ENCODE data around the gene ERC2.

ERC2 gene

DNA sequence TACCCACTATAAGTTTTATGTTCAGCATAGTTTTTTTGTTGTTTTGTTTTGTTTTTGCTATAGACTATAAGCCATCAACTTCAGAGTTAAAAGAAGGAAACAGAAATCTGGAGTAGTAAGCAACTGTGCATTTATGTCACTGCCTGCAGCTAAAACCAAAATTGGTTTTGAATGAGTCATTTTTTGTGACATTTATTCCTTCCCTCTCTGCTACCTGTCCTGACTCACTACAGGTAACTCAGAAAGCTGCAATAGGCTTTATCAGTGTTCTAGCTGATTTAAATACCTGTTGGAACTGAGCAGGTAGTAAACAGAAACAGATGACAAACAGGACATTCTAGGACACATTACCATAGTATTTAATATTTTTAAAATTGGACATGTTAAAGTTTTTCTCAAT is 587.9 kb downstream of the ERC2 start:
- Histone ChIP-seq H3K4me1 (ENCODE audit: control insufficient read depth in 2 of 2, insufficient read depth in 2 of 2, low read length in 2 of 2) (no peaks in the 10 kb centered on the region), H3K27ac (ENCODE audit: low read depth in 2 of 2, low read length in 2 of 2) (no peak overlapping the region), H3K27me3 (ENCODE audit: control insufficient read depth in 2 of 2, insufficient read depth in 2 of 2, low read length in 2 of 2) (no peaks in the 10 kb centered on the region), H3K9me3 (ENCODE audit: control insufficient read depth in 2 of 2, low read length in 2 of 2) (no peaks in the 10 kb centered on the region), H3K9ac (ENCODE audit: low read depth in 1 of 2, low read length in 2 of 2) (no peak overlapping the region), H3K36me3 (ENCODE audit: control insufficient read depth in 2 of 2, insufficient read depth in 2 of 2, low read length in 2 of 2) (no peaks in the 10 kb centered on the region), H3K4me3 (ENCODE audit: low read length in 2 of 2) (no peak overlapping the region)

DNA sequence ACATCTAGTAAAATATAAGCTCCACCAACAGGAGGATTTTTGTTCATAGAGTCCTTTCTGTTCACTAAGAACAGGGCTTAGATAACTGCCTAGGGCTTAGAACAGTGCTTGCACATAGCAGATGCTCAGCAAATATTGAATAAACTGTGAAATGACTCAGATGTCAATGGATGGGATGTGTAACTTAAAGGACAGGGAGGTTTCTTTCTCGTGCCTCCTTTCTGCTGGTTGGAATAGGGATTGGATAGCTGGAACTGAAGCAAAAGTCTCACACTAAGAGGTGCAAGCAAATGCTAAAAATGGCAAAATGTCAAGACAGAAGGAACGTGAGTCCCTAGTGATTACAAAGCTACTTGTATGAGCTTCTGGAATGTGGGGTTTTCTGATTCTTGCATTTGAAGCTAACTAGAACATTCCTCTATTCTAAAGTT is 588.4 kb downstream of the ERC2 start:
- Histone ChIP-seq H3K9ac (ENCODE audit: low read depth in 1 of 2, low read length in 2 of 2) (no peak overlapping the region), H3K4me1 (ENCODE audit: control insufficient read depth in 2 of 2, insufficient read depth in 2 of 2, low read length in 2 of 2) (no peaks in the 10 kb centered on the region), H3K36me3 (ENCODE audit: control insufficient read depth in 2 of 2, insufficient read depth in 2 of 2, low read length in 2 of 2) (no peaks in the 10 kb centered on the region), H3K27ac (ENCODE audit: low read depth in 2 of 2, low read length in 2 of 2) (no peak overlapping the region), H3K9me3 (ENCODE audit: control insufficient read depth in 2 of 2, low read length in 2 of 2) (no peaks in the 10 kb centered on the region), H3K4me3 (ENCODE audit: low read length in 2 of 2) (no peak overlapping the region), H3K27me3 (ENCODE audit: control insufficient read depth in 2 of 2, insufficient read depth in 2 of 2, low read length in 2 of 2) (no peaks in the 10 kb centered on the region)

DNA sequence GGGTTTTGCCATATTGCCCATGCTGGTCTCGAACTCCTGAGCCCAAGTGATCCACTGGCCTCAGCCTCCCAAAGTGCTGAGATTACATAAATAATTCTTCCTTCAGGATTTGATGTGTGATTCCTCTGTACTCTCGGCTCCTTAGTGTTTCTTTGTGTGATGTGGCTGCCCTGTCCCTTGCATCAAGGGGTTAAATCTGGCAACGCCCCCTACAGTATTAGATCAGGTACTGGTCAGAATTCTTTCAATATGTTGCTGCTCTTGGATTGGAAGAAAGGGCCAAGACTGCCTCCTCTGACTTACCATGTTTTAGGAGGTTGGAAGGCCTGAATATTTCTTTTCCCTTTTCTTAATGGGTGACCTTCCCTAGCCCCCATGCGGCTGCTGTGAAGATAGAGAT is 590.6 kb downstream of the ERC2 start:
- no peak overlapping the region for H3K27ac ChIP-seq (ENCODE audit: low read depth in 2 of 2, low read length in 2 of 2)
- H3K4me3 ChIP-seq (ENCODE audit: low read length in 2 of 2) = no peak overlapping the region
- no peaks in the 10 kb centered on the region for H3K9me3 ChIP-seq (ENCODE audit: control insufficient read depth in 2 of 2, low read length in 2 of 2)
- no peaks in the 10 kb centered on the region for H3K4me1 ChIP-seq (ENCODE audit: control insufficient read depth in 2 of 2, insufficient read depth in 2 of 2, low read length in 2 of 2)
- no peaks in the 10 kb centered on the region for H3K36me3 ChIP-seq (ENCODE audit: control insufficient read depth in 2 of 2, insufficient read depth in 2 of 2, low read length in 2 of 2)
- no peaks in the 10 kb centered on the region for H3K27me3 ChIP-seq (ENCODE audit: control insufficient read depth in 2 of 2, insufficient read depth in 2 of 2, low read length in 2 of 2)
- no peak overlapping the region for H3K9ac ChIP-seq (ENCODE audit: low read depth in 1 of 2, low read length in 2 of 2)

DNA sequence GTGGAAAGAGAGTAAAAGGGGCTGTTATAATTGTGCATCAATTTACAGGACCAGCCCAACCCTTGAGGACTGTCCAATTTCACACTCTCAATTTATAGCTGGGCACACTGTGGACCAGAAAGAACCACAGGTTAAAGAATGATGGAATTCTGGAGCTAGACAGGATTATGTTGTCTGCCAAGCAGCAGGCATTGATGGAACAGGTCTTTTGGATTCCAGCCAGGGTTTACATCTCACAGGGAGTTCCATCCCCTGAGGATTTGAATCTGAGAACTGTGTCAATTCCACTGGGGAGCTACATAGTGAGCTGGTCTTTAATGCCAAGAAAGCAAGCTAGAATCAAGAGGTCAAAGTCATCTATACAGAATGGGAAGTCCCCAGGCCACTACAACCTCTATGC is 591.7 kb downstream of the ERC2 start:
- Histone ChIP-seq H3K9ac (ENCODE audit: low read depth in 1 of 2, low read length in 2 of 2) (no peak overlapping the region), H3K27ac (ENCODE audit: low read depth in 2 of 2, low read length in 2 of 2) (no peak overlapping the region), H3K4me3 (ENCODE audit: low read length in 2 of 2) (no peak overlapping the region), H3K36me3 (ENCODE audit: control insufficient read depth in 2 of 2, insufficient read depth in 2 of 2, low read length in 2 of 2) (no peaks in the 10 kb centered on the region), H3K9me3 (ENCODE audit: control insufficient read depth in 2 of 2, low read length in 2 of 2) (no peaks in the 10 kb centered on the region), H3K4me1 (ENCODE audit: control insufficient read depth in 2 of 2, insufficient read depth in 2 of 2, low read length in 2 of 2) (no peaks in the 10 kb centered on the region), H3K27me3 (ENCODE audit: control insufficient read depth in 2 of 2, insufficient read depth in 2 of 2, low read length in 2 of 2) (no peaks in the 10 kb centered on the region)

DNA sequence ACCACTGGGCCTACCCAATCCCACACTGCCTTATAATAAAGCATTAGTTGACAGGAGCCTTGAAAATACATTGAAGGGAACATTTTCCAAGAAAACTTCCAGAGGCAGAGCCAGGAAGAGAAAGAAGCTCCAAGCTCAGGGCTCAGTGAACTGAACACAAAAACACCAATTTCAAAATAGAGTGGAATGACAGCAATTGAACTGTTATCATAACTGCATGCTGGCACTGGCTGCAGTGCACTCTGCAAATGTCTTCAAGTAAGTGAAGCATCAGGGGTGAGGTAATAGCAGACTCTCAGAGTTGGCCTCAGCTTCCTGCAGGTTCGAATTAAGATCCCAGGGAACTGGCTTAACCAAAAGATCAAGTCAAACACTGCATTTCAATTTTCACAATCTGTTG is 593.2 kb downstream of the ERC2 start:
- Histone ChIP-seq H3K4me1 (ENCODE audit: control insufficient read depth in 2 of 2, insufficient read depth in 2 of 2, low read length in 2 of 2) (no peaks in the 10 kb centered on the region), H3K9me3 (ENCODE audit: control insufficient read depth in 2 of 2, low read length in 2 of 2) (no peaks in the 10 kb centered on the region), H3K4me3 (ENCODE audit: low read length in 2 of 2) (no peak overlapping the region), H3K36me3 (ENCODE audit: control insufficient read depth in 2 of 2, insufficient read depth in 2 of 2, low read length in 2 of 2) (no peaks in the 10 kb centered on the region), H3K27me3 (ENCODE audit: control insufficient read depth in 2 of 2, insufficient read depth in 2 of 2, low read length in 2 of 2) (no peaks in the 10 kb centered on the region), H3K9ac (ENCODE audit: low read depth in 1 of 2, low read length in 2 of 2) (no peak overlapping the region), H3K27ac (ENCODE audit: low read depth in 2 of 2, low read length in 2 of 2) (no peak overlapping the region)

DNA sequence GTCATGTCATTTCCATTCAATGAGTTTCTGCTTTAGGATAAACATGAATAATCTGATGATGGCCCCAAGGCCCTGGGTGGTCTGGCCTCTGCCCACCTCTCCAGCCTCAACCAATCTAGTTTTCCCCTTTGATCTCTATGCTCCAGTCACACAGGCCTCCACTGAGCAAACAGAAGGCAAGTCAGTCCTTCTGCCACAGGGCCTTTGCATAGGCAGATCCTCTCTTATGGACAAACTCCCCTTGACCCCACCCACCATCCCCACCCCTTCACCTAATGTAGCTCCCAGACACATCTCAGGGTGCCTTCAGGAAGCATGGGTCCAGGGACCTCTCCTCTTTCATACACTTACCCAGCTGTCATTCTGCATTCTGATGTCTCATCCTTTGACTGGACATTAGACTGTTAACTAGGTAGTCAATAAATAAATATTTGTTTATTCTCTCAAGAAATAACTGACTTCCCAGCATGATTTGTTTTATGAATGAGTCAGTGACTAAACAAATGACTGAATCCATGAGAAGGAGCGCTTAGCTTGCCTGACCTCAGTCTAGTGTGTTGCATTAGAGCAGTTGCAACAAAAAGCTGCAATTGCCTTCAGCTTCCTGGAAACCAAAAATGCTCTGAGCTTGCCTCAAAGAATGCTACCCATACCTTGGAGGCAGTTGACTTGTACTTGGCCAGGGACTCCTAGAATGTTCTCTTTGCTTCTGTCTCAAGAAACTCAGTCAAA is 594.6 kb downstream of the ERC2 start:
- Histone ChIP-seq H3K9ac (ENCODE audit: low read depth in 1 of 2, low read length in 2 of 2) (no peak overlapping the region), H3K4me1 (ENCODE audit: control insufficient read depth in 2 of 2, insufficient read depth in 2 of 2, low read length in 2 of 2) (no peaks in the 10 kb centered on the region), H3K27me3 (ENCODE audit: control insufficient read depth in 2 of 2, insufficient read depth in 2 of 2, low read length in 2 of 2) (no peaks in the 10 kb centered on the region), H3K9me3 (ENCODE audit: control insufficient read depth in 2 of 2, low read length in 2 of 2) (no peaks in the 10 kb centered on the region), H3K36me3 (ENCODE audit: control insufficient read depth in 2 of 2, insufficient read depth in 2 of 2, low read length in 2 of 2) (no peaks in the 10 kb centered on the region), H3K27ac (ENCODE audit: low read depth in 2 of 2, low read length in 2 of 2) (no peak overlapping the region), H3K4me3 (ENCODE audit: low read length in 2 of 2) (no peak overlapping the region)

DNA sequence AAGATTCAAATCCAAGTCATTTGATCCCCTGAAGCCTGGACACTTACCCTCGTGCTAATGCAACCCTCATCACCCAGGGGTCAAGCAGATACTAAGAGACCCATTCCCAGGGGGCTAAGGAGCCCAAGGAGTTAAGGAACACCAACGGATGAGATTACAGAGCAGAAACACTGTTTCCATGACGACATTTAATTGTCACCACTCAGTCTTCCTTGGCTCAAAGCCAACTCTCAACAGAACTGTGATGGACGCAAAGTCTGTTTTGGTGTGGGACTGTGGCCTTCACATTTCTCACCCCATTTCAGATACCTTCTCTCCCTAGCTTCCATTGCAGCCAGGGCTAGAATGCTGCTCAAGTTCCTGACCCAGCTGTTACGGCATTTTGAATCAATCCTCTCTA is 597.7 kb downstream of the ERC2 start:
- Histone ChIP-seq H3K9ac (ENCODE audit: low read depth in 1 of 2, low read length in 2 of 2) (no peak overlapping the region), H3K4me1 (ENCODE audit: control insufficient read depth in 2 of 2, insufficient read depth in 2 of 2, low read length in 2 of 2) (no peaks in the 10 kb centered on the region), H3K9me3 (ENCODE audit: control insufficient read depth in 2 of 2, low read length in 2 of 2) (no peaks in the 10 kb centered on the region), H3K36me3 (ENCODE audit: control insufficient read depth in 2 of 2, insufficient read depth in 2 of 2, low read length in 2 of 2) (no peaks in the 10 kb centered on the region), H3K4me3 (ENCODE audit: low read length in 2 of 2) (no peak overlapping the region), H3K27ac (ENCODE audit: low read depth in 2 of 2, low read length in 2 of 2) (no peak overlapping the region), H3K27me3 (ENCODE audit: control insufficient read depth in 2 of 2, insufficient read depth in 2 of 2, low read length in 2 of 2) (no peaks in the 10 kb centered on the region)

DNA sequence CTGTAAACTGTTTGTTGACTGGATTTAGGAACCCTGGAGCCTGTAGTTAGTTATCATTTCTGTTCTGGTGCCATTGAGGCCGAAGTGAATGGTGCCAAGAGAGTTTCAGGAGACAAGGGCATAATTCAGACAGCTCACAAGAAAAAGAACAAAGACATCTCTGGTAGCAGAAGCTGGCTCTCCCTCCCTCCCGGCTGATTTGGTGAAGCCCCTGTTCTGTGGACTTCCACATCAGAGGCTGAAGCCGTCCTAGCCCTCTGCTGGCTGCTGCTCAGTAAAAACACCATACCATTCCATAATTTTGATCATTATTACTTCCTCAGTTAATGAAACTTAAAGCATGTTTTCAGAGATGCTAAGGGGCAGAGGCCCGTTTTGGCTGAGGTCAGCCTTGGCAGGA is 599.9 kb downstream of the ERC2 start:
- no peaks in the 10 kb centered on the region for H3K9me3 ChIP-seq (ENCODE audit: control insufficient read depth in 2 of 2, low read length in 2 of 2)
- no peak overlapping the region for H3K4me3 ChIP-seq (ENCODE audit: low read length in 2 of 2)
- H3K9ac ChIP-seq (ENCODE audit: low read depth in 1 of 2, low read length in 2 of 2) = no peak overlapping the region
- no peaks in the 10 kb centered on the region for H3K36me3 ChIP-seq (ENCODE audit: control insufficient read depth in 2 of 2, insufficient read depth in 2 of 2, low read length in 2 of 2)
- no peak overlapping the region for H3K27ac ChIP-seq (ENCODE audit: low read depth in 2 of 2, low read length in 2 of 2)
- no peaks in the 10 kb centered on the region for H3K27me3 ChIP-seq (ENCODE audit: control insufficient read depth in 2 of 2, insufficient read depth in 2 of 2, low read length in 2 of 2)
- H3K4me1 ChIP-seq (ENCODE audit: control insufficient read depth in 2 of 2, insufficient read depth in 2 of 2, low read length in 2 of 2) = no peaks in the 10 kb centered on the region

DNA sequence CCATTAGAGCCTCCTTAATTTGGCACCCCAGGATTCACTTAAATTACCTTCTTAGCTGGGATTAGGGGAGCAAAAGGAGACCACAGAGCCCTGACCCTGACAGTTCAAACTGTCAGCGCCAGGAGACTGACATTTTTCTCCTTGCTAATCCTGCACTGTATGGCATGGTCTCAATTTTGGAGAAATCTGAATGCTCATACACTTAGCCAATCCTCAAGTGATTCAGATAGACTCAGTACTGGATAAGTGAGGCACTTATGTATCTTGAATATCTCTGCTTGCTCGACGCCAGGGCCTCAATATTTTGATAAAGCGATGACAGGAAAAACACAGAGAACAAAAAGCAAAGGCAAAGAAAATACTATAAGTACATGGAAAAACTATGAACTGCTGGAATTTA is 605.2 kb downstream of the ERC2 start:
- no peaks in the 10 kb centered on the region for H3K9me3 ChIP-seq (ENCODE audit: control insufficient read depth in 2 of 2, low read length in 2 of 2)
- no peaks in the 10 kb centered on the region for H3K36me3 ChIP-seq (ENCODE audit: control insufficient read depth in 2 of 2, insufficient read depth in 2 of 2, low read length in 2 of 2)
- no peak overlapping the region for H3K27ac ChIP-seq (ENCODE audit: low read depth in 2 of 2, low read length in 2 of 2)
- H3K9ac ChIP-seq (ENCODE audit: low read depth in 1 of 2, low read length in 2 of 2) = no peak overlapping the region
- no peaks in the 10 kb centered on the region for H3K4me1 ChIP-seq (ENCODE audit: control insufficient read depth in 2 of 2, insufficient read depth in 2 of 2, low read length in 2 of 2)
- no peak overlapping the region for H3K4me3 ChIP-seq (ENCODE audit: low read length in 2 of 2)
- no peaks in the 10 kb centered on the region for H3K27me3 ChIP-seq (ENCODE audit: control insufficient read depth in 2 of 2, insufficient read depth in 2 of 2, low read length in 2 of 2)

DNA sequence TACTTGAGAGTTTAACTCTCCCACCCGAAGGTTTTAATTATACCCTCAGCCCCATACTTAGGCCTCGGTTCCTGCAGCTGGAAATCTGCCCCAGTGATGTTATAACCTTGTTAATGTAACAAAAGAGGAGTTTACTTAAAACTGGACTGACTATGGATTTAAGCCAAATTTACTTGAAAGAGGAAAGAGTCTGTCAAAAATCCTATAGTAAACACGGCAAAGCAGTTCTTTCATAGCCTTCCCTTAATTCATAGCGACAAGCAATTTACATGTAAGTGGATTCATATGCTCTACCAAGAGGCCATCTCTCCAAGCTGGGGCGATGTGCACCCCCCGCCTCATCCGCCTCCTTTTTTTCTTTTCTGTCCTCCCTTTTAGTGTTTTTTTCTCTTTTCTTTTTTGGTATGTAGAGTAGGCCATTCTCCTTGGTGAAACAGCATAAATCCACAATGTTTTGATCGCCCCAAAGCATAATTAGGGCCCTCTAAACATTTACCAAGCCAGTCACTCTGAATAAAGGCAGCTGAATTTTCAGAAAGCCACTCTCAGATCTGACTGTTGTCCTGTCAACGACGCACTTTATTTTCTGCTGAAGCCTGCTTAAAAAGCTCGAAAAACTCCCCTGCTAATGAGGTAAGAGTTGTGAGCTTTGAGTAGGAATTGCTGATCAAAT is 608.1 kb downstream of the ERC2 start:
- H3K27me3 ChIP-seq (ENCODE audit: control insufficient read depth in 2 of 2, insufficient read depth in 2 of 2, low read length in 2 of 2) = no peaks in the 10 kb centered on the region
- H3K4me1 ChIP-seq (ENCODE audit: control insufficient read depth in 2 of 2, insufficient read depth in 2 of 2, low read length in 2 of 2) = no peaks in the 10 kb centered on the region
- no peak overlapping the region for H3K9ac ChIP-seq (ENCODE audit: low read depth in 1 of 2, low read length in 2 of 2)
- no peaks in the 10 kb centered on the region for H3K9me3 ChIP-seq (ENCODE audit: control insufficient read depth in 2 of 2, low read length in 2 of 2)
- no peak overlapping the region for H3K4me3 ChIP-seq (ENCODE audit: low read length in 2 of 2)
- H3K27ac ChIP-seq (ENCODE audit: low read depth in 2 of 2, low read length in 2 of 2) = no peak overlapping the region
- no peaks in the 10 kb centered on the region for H3K36me3 ChIP-seq (ENCODE audit: control insufficient read depth in 2 of 2, insufficient read depth in 2 of 2, low read length in 2 of 2)
